Measurements from ENCODE around the gene PCID2.

DNA sequence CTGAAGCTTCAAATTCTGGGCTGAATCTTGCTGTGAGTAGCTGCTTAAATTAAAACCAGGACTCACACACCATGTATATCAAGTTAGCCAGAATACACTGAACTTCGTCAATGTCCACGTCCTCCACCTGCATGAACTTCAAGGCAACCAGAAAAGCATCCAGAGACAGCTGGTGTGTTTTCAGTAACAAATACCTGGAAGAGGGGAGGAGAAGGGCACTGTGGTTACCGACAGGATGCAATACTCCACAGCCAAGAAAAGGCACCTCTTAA, 29.6 kb downstream of the PCID2 start:
- TF ChIP-seq, protein P1, sequence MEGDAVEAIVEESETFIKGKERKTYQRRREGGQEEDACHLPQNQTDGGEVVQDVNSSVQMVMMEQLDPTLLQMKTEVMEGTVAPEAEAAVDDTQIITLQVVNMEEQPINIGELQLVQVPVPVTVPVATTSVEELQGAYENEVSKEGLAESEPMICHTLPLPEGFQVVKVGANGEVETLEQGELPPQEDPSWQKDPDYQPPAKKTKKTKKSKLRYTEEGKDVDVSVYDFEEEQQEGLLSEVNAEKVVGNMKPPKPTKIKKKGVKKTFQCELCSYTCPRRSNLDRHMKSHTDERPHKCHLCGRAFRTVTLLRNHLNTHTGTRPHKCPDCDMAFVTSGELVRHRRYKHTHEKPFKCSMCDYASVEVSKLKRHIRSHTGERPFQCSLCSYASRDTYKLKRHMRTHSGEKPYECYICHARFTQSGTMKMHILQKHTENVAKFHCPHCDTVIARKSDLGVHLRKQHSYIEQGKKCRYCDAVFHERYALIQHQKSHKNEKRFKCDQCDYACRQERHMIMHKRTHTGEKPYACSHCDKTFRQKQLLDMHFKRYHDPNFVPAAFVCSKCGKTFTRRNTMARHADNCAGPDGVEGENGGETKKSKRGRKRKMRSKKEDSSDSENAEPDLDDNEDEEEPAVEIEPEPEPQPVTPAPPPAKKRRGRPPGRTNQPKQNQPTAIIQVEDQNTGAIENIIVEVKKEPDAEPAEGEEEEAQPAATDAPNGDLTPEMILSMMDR (conservative IDR thresholded peaks at IDR 0.05), result no peak
- no peak for TF ChIP-seq ZFX (IDR thresholded peaks at IDR 0.05)
